Measurements from ENCODE around the gene PTPRU. TPM values are rescaled to one million over a fixed set of nuclear protein-coding genes. Genes with fewer than 3 reads are reported as not detected.

The PTPRU gene
- total and polyA plus RNA-seq, 2 experiments from 2014 or later, result 8.0 to 105 TPM

DNA sequence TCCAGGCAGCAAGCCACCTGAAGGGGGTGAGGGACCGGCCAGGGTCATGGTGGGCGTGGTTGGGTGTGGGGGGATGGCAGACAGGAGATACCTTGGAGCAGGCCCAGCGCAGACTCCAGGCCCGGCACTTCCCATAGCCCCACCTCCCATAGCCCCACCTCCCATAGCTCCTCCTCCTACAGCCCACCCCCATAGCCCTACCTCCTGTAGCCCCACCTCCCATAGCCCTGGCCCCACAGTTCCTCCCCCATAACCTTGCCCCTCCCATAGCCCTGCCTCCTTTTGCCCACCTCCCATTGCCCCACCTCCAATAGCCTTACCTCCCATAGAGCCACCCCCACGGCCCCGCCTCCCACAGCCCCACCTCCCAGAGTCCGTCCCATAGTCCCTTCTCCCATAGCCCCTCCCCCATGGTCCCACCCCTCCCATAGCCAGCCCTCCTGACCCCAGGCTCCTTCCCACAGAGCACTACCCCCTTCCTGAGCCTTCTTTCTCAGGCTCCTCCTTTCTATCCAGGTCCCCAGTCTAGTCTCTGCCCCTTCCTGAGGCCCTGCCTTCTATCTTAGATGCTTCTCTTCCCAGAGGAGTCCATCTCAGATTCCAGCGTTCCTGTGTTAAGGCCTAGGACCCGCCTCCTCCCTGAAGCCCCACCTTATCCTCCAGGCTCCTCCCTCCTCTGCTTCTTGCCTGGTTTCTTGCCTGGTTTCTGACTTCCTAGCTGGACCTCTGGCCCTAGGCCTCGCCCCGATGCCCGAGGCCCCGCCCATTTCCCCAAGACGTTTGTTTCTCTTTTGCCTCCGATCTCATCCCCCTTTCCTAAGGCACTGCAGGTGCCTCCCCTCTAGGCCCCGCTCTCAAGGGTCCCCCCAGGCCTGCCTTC lies 46.8 kb downstream of the PTPRU start (continued):
- TF ChIP-seq ZNF462 (CRISPR knock-in tag; IDR thresholded peaks at IDR 0.05), result no peak
- no peak for TF ChIP-seq ZNF114 (CRISPR knock-in tag; IDR thresholded peaks at IDR 0.05)
- TF ChIP-seq EZH2 (IDR thresholded peaks at IDR 0.05; ENCODE audit: low read depth, unreplicated experiment), result no peak
- TF ChIP-seq ZNF331 (CRISPR knock-in tag; IDR thresholded peaks at IDR 0.05; ENCODE audit: low read depth), result no peak
- TF ChIP-seq EZH2phosphoT487 (IDR thresholded peaks at IDR 0.05; ENCODE audit: unreplicated experiment), result no peak
- no peak for TF ChIP-seq POLR2AphosphoS5 (IDR thresholded peaks at IDR 0.05; ENCODE audit: low read depth)
- no peak for TF ChIP-seq NANOG (IDR thresholded peaks at IDR 0.05; ENCODE audit: borderline replicate concordance)
- no peak for TF ChIP-seq STAT1 (IDR thresholded peaks at IDR 0.05; ENCODE audit: unreplicated experiment)
- TF ChIP-seq CREB1 (CRISPR knock-in tag; IDR thresholded peaks at IDR 0.05; ENCODE audit: low read depth), result no peak
- TF ChIP-seq, protein P1, sequence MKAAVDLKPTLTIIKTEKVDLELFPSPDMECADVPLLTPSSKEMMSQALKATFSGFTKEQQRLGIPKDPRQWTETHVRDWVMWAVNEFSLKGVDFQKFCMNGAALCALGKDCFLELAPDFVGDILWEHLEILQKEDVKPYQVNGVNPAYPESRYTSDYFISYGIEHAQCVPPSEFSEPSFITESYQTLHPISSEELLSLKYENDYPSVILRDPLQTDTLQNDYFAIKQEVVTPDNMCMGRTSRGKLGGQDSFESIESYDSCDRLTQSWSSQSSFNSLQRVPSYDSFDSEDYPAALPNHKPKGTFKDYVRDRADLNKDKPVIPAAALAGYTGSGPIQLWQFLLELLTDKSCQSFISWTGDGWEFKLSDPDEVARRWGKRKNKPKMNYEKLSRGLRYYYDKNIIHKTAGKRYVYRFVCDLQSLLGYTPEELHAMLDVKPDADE (IDR thresholded peaks at IDR 0.05), result no peak

Measured in GM23338 (cell line).